Stomach (tissue), 9 donors: ENCODE measurements around the gene CCNE1. TPM values are rescaled to one million over a fixed set of nuclear protein-coding genes. Genes with fewer than 3 reads are reported as not detected.

Experiments used
- DNase-seq, 2 donors: peaks; one replicate each; pipeline versions ENCODE4 v3.0.0 to v3.0.0-alpha.2; 2013 to 2019
- H3K27ac ChIP-seq, 5 donors: fragments of 200-600 bp in 4 of 5; sonication (generic) in 4 of 5; one replicate each; pipeline ENCODE4 v1.5.1; 2013 to 2019; ENCODE audit warnings: mild to moderate bottlenecking in 1 of 5, moderate library complexity in 1 of 5
- H3K27me3 ChIP-seq, 3 donors: fragments of 200-600 bp; sonication (generic); one replicate each; pipeline ENCODE4 v1.5.1; 2017 to 2019; ENCODE audit warnings: mixed run types in 1 of 3
- H3K36me3 ChIP-seq, 4 donors: fragments of 200-600 bp; sonication (generic); 1 replicate in 3 of 4; 2 replicates in 1 of 4; pipeline ENCODE4 v1.5.1; 2016 to 2019
- H3K4me1 ChIP-seq, 4 donors: fragments of 200-600 bp; sonication (generic); one replicate each; pipeline ENCODE4 v1.5.1; 2016 to 2019
- H3K4me3 ChIP-seq, 4 donors: fragments of 200-600 bp; sonication (generic) in 3 of 4; one replicate each; pipeline ENCODE4 v1.5.1; 2016 to 2019; ENCODE audit warnings: mild to moderate bottlenecking in 1 of 4
- H3K9me3 ChIP-seq, 4 donors: fragments of 200-600 bp; sonication (generic); one replicate each; pipeline ENCODE4 v1.5.1; 2016 to 2019
- EP300 ChIP-seq: sonication (generic); formaldehyde crosslinking; IDR thresholded peaks from one replicate; pipeline ENCODE4 v1.6.1; 2017; ENCODE audit warnings: antibody characterized with exemption
- POLR2A ChIP-seq, 4 donors: fragments of 450-650 bp; IDR thresholded peaks; one replicate each; pipeline ENCODE4 v1.6.1; 2016; ENCODE audit warnings: antibody characterized with exemption in 4 of 4, control low read depth in 2 of 4, mild to moderate bottlenecking in 1 of 4, moderate library complexity in 1 of 4
- POLR2AphosphoS5 ChIP-seq, 3 donors: sonication (generic); formaldehyde crosslinking; IDR thresholded peaks; one replicate each; pipeline ENCODE4 v1.6.1; 2016; ENCODE audit warnings: antibody characterized with exemption in 3 of 3
- WGBS, 5 donors: extraction: QIAGEN DNeasy Blood & Tissue Kit in 3 of 5; methylation state at CpG; one replicate each; pipeline versions ENCODE4 v1.1.5 to v1.1.7; 2013 to 2018; 5-methylcytosine and 5-hydroxymethylcytosine counted together
- intact Hi-C: fragments of 100-400 bp; cut with DNase I; formaldehyde crosslinking; loops from one replicate; pipeline ENCODE4 v1.15.1; 2023; ENCODE audit warnings: low total_unique reads
- polyA plus RNA-seq, 3 donors: library from polyadenylated mRNA; stranded (reverse); fragments of 200-250 nt; gene quantifications; one replicate each; pipeline ENCODE4 v1.2.3, GENCODE V29; 2013
- total RNA-seq, 5 donors: library from RNA; depleted of rRNA; stranded (reverse); fragments of >200 nt; gene quantifications; one replicate each; pipeline versions ENCODE4 v1.1.0 to v1.2.3, GENCODE V29; 2014 to 2016
- TF ChIP-seq, protein P1 (sequence below), 7 experiments: fragments of 450-650 bp in 4 of 7; fragments of 200-600 bp in 3 of 7; sonication (generic) in 3 of 7; IDR thresholded peaks; one replicate each; pipeline ENCODE4 v1.5.1; 2016 to 2019; ENCODE audit warnings: antibody characterized with exemption in 7 of 7, control low read depth in 2 of 7, mild to moderate bottlenecking in 1 of 7
- donor health status: healthy with polysubstance abuse.
- donor health status: Bipolar disorder and iron deficiency.
- donor health status: healthy.

Gene CCNE1
- total and polyA plus RNA-seq, 8 donors: 1.7 to 3.7 (median 3.1) TPM; not detected in 3

DNA sequence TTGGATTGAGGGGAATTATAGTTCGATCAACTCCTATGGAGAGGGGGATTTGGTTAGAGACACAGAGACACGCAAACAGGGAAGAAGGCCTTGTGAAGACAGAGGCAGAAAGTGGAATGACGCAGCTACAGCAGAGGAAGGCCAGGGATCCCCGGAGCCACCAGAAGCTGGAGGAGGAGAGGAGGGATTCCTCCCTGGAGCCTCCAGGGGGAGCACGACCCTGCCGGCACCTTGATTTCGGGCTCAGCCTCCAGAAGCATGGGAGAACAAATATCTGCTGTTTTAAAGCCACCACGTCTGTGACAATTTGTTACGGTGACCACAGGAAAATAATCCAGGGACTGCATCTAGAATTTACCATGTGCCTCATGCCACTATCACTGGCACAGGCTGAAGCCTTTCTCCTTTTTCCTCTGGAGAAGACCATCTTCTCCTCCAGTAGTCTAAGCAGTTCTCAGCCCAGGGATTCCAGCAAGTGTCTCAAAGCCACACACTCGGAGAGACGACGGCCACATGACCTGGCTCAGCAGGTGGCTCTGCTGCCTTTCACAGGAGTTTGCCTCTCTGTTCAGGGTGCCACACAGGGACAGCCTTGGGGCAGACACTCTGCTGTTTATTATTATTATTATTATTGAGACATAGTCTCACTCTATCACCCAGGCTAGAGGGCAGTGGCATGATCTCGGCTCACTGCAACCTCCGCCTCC lies 39.9 kb upstream of the CCNE1 start:
- Histone ChIP-seq H3K36me3 (no peaks in the 10 kb centered on the region), H3K27me3 (peaks cover 0 to 13% (median 0%) of the 10 kb centered on the region in 3 donors), H3K9me3 (no peaks in the 10 kb centered on the region), H3K27ac (no peak overlapping the region), H3K4me1 (peaks cover 0 to 6% (median 0%) of the 10 kb centered on the region in 4 donors), H3K4me3 (no peak overlapping the region)
- 23 to 28% (median 26%) methylated on average over 14 of the region's 14 CpGs for WGBS, 5 donors
- DNase-seq: peak; percentile 41 to 85
- no peak for TF ChIP-seq EP300
- TF ChIP-seq, protein P1, sequence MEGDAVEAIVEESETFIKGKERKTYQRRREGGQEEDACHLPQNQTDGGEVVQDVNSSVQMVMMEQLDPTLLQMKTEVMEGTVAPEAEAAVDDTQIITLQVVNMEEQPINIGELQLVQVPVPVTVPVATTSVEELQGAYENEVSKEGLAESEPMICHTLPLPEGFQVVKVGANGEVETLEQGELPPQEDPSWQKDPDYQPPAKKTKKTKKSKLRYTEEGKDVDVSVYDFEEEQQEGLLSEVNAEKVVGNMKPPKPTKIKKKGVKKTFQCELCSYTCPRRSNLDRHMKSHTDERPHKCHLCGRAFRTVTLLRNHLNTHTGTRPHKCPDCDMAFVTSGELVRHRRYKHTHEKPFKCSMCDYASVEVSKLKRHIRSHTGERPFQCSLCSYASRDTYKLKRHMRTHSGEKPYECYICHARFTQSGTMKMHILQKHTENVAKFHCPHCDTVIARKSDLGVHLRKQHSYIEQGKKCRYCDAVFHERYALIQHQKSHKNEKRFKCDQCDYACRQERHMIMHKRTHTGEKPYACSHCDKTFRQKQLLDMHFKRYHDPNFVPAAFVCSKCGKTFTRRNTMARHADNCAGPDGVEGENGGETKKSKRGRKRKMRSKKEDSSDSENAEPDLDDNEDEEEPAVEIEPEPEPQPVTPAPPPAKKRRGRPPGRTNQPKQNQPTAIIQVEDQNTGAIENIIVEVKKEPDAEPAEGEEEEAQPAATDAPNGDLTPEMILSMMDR (IDR thresholded peaks at IDR 0.05): peak in 4 of 7 experiments; percentile 50 to 77 (median 55)
- intact Hi-C loops: loop anchor here (5.0 kb wide), 1 partner anchor 100 kb away; no protein-coding TSS in a partner anchor

DNA sequence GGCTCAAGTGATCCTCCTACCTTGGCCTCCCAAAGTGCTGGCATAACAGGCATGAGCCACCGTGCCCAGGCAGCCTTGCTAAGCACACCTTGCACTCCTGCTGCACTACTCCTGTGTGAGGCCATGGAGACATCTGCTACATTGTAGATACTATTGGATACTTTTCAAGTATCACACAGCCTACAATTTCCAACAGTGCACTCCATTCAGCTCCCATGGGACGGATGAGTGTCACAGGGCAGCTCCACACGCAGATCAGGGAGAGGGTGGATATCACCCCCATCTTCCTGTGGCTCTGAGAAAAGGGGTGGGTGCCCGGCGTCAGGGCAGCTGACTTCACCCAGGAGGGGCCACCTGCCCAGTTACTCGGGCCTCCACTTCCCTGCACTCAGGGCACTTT lies 39.1 kb upstream of the CCNE1 start:
- no peak overlapping the region for H3K4me3 ChIP-seq
- H3K4me1 ChIP-seq: peaks cover 0 to 6% (median 0%) of the 10 kb centered on the region in 4 donors
- H3K27me3 ChIP-seq: peaks cover 0 to 9% (median 0%) of the 10 kb centered on the region in 3 donors
- 76 to 89% (median 82%) methylated on average over 6 of the region's 6 CpGs for WGBS, 5 donors
- no peak overlapping the region for H3K27ac ChIP-seq
- no peaks in the 10 kb centered on the region for H3K36me3 ChIP-seq
- H3K9me3 ChIP-seq: no peaks in the 10 kb centered on the region
- no peak for DNase-seq
- TF ChIP-seq POLR2AphosphoS5 (IDR thresholded peaks at IDR 0.05): no peak
- TF ChIP-seq EP300: no peak
- TF ChIP-seq POLR2A (IDR thresholded peaks at IDR 0.05): no peak
- intact Hi-C loops: loop anchor here (5.0 kb wide), 1 partner anchor 100 kb away; no protein-coding TSS in a partner anchor

DNA sequence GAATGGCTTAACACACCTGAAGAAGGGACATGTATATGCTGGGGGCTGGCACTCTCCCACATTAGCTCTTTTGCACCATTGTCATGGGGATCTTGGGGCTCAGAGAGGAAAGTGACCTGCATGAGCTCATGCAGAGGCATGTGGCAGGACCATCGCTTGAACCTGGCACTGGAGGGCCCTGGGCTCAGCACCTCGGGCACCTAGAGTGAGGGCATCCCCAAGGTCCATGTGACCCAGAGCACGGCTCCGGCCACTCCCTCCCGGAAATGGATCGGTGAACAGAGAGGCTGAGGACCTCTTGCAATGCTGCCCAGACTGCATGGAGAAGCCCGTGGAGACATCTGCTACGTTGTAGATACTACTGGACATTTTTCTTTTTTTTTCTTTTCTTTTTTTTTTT lies 38.6 kb upstream of the CCNE1 start:
- H3K27me3 ChIP-seq: peaks cover 0 to 10% (median 0%) of the 10 kb centered on the region in 3 donors
- 84 to 92% (median 89%) methylated on average over 8 of the region's 8 CpGs for WGBS, 5 donors
- intact Hi-C loops: loop anchor here (5.0 kb wide), 1 partner anchor 99 kb away; no protein-coding TSS in a partner anchor
- H3K27ac ChIP-seq: no peak overlapping the region
- H3K4me1 ChIP-seq: peaks cover 0 to 6% (median 0%) of the 10 kb centered on the region in 4 donors
- H3K36me3 ChIP-seq: no peaks in the 10 kb centered on the region
- no peak overlapping the region for H3K4me3 ChIP-seq
- no peaks in the 10 kb centered on the region for H3K9me3 ChIP-seq
- TF ChIP-seq, protein P1 (IDR thresholded peaks at IDR 0.05): no peak
- TF ChIP-seq EP300: no peak
- no peak for TF ChIP-seq POLR2AphosphoS5 (IDR thresholded peaks at IDR 0.05)
- TF ChIP-seq POLR2A (IDR thresholded peaks at IDR 0.05): no peak
- DNase-seq: no peak

DNA sequence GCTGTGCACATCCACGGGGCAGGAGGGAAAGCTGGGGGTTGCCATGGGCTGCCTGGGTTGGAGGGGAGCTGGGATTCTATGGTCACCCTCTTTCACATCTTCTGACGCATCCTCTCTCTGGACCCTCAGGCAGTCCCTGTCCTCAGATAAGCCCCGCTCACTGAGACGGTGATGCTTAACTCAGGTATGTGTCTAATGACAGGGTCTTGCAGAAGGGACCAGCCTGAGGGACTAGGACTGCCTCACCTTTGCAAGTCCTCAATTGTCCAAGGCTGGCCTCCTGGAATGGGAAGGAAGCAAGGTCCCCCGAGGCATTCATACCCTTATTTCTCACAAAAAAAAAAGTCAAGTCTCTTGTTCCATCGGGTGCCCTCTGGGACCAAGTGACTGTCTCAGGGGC lies 37.7 kb upstream of the CCNE1 start:
- no peaks in the 10 kb centered on the region for H3K9me3 ChIP-seq
- no peak for DNase-seq
- no peaks in the 10 kb centered on the region for H3K36me3 ChIP-seq
- H3K4me3 ChIP-seq: no peak overlapping the region
- intact Hi-C loops: loop anchor here (5.0 kb wide), 1 partner anchor 98 kb away; no protein-coding TSS in a partner anchor
- peaks cover 0 to 16% (median 0%) of the 10 kb centered on the region in 3 donors for H3K27me3 ChIP-seq
- TF ChIP-seq, protein P1 (IDR thresholded peaks at IDR 0.05): no peak
- TF ChIP-seq POLR2AphosphoS5 (IDR thresholded peaks at IDR 0.05) (no peak), POLR2A (IDR thresholded peaks at IDR 0.05) (no peak), EP300 (no peak)
- H3K27ac ChIP-seq: no peak overlapping the region
- 81 to 94% (median 90%) methylated on average over 4 to 6 of the region's 6 CpGs for WGBS, 5 donors
- peaks cover 0 to 6% (median 0%) of the 10 kb centered on the region in 4 donors for H3K4me1 ChIP-seq
